Activated CD4-positive, alpha-beta memory T cell treated with anti-CD3 and anti-CD28 coated beads for 36 hours (primary cell): ENCODE results near the gene SPEM3. TPM values are rescaled to one million over a fixed set of nuclear protein-coding genes. Genes with fewer than 3 reads are reported as not detected.

Experiments used
- CTCF ChIA-PET: fragments of 350-600 bp; sonication (Branson Sonifier 250); formaldehyde crosslinking; loops from one replicate; lab custom pipeline; 2021; ENCODE audit warnings: antibody characterized with exemption, inconsistent platforms; lab: Charles Lee
- POLR2A ChIA-PET: fragments of 350-600 bp; sonication (Branson Sonifier 250); formaldehyde crosslinking; loops from one replicate; lab custom pipeline; 2021; ENCODE audit warnings: antibody characterized with exemption; lab: Charles Lee
- DNase-seq: peaks from one replicate; pipeline ENCODE4 v3.0.0-alpha.2; 2020
- H3K27ac Mint-ChIP-seq: one replicate; pipeline ENCODE4 v1.8.0; 2021; ENCODE audit warnings: mixed read lengths
- H3K27me3 Mint-ChIP-seq: one replicate; pipeline ENCODE4 v1.8.0; 2021; ENCODE audit warnings: mixed read lengths
- H3K36me3 Mint-ChIP-seq: one replicate; pipeline ENCODE4 v1.8.0; 2021; ENCODE audit warnings: mixed read lengths
- H3K4me1 Mint-ChIP-seq: one replicate; pipeline ENCODE4 v1.8.0; 2021; ENCODE audit warnings: low read depth, mixed read lengths
- H3K4me3 Mint-ChIP-seq: one replicate; pipeline ENCODE4 v1.8.0; 2021; ENCODE audit warnings: mild to moderate bottlenecking, mixed read lengths
- H3K9me3 Mint-ChIP-seq: one replicate; pipeline ENCODE4 v1.8.0; 2021; ENCODE audit warnings: mixed read lengths
- intact Hi-C: fragments of 100-400 bp; cut with micrococcal nuclease; formaldehyde crosslinking; loops from one replicate; pipeline ENCODE4 v1.15.1; 2023
- total RNA-seq, 2 experiments: library from RNA; stranded (reverse); gene quantifications; one replicate each; pipeline ENCODE4 v1.2.3, GENCODE V29; 2021

SPEM3 gene
- total RNA-seq, 2 experiments from 2014 or later = not detected

- Mint-ChIP-seq H3K27ac (peak overlapping the region; percentile 92), H3K4me3 (peak overlapping the region; percentile 97), H3K27me3 (no peaks in the 10 kb centered on the region), H3K9me3 (no peaks in the 10 kb centered on the region), H3K36me3 (no peaks in the 10 kb centered on the region), H3K4me1 (peaks cover 23% of the 10 kb centered on the region)
- ChIA-PET POLR2A (interaction anchor here (0.7 to 1.5 kb wide), 7 partner anchors 10 to 282 kb away, joined by 3 to 8 read pairs (median 3); partner anchors contain the start of genes PLSCR3, TP53 and WRAP53), CTCF (interaction anchor here (0.8 to 3.0 kb wide), 6 partner anchors 21 to 430 kb away, joined by 3 to 25 read pairs (median 4); partner anchors contain the start of genes SENP3 and TP53)
- DNase-seq = peak; percentile 78
- intact Hi-C loops = loop anchor here (1.0 to 5.0 kb wide), 7 partner anchors 11 to 283 kb away; partner anchors contain the start of genes EIF5A, PLSCR3, POLR2A and TMEM102
These were observed 23.8 kb upstream of the SPEM3 start for GRCh38 chr17:7404737-7405349.

- H3K4me1 Mint-ChIP-seq = peaks cover 23% of the 10 kb centered on the region
- no peak overlapping the region for H3K27ac Mint-ChIP-seq
- no peaks in the 10 kb centered on the region for H3K36me3 Mint-ChIP-seq
- intact Hi-C loops = loop anchor here (2.0 kb wide), 1 partner anchor 55 kb away; no protein-coding TSS in a partner anchor
- no peaks in the 10 kb centered on the region for H3K9me3 Mint-ChIP-seq
- ChIA-PET CTCF (interaction anchor here (1.0 kb wide), 1 partner anchor 31 kb away, joined by 6 read pairs; no protein-coding TSS in a partner anchor), POLR2A (interaction anchor here (1.2 kb wide), 1 partner anchor 11 kb away, joined by 3 read pairs; the partner anchor contains the start of gene PLSCR3)
- H3K4me3 Mint-ChIP-seq = peak overlapping the region; percentile 76
- no peak for DNase-seq
- no peaks in the 10 kb centered on the region for H3K27me3 Mint-ChIP-seq
These were observed 23.1 kb upstream of the SPEM3 start for GRCh38 chr17:7405350-7406234.

- Mint-ChIP-seq H3K27me3 (no peaks in the 10 kb centered on the region), H3K4me1 (peaks cover 23% of the 10 kb centered on the region), H3K27ac (no peak overlapping the region), H3K36me3 (no peaks in the 10 kb centered on the region), H3K4me3 (no peak overlapping the region), H3K9me3 (no peaks in the 10 kb centered on the region)
- ChIA-PET POLR2A (interaction anchor here (1.2 kb wide), 1 partner anchor 12 kb away, joined by 3 read pairs; the partner anchor contains the start of gene PLSCR3), CTCF (interaction anchor here (1.0 kb wide), 1 partner anchor 31 kb away, joined by 6 read pairs; no protein-coding TSS in a partner anchor)
- DNase-seq = no peak
- intact Hi-C loops = no loop called here
These were observed 22.3 kb upstream of the SPEM3 start for GRCh38 chr17:7406235-7406825.

GRCh38 chr17:7407082-7407481 is 21.6 kb upstream of the SPEM3 start:
- Mint-ChIP-seq H3K4me1 (peaks cover 21% of the 10 kb centered on the region), H3K27ac (no peak overlapping the region), H3K4me3 (no peak overlapping the region), H3K36me3 (no peaks in the 10 kb centered on the region), H3K27me3 (no peaks in the 10 kb centered on the region), H3K9me3 (no peaks in the 10 kb centered on the region)
- intact Hi-C loops = no loop called here
- CTCF ChIA-PET = interaction anchor here (1.0 to 1.5 kb wide), 2 partner anchors 30 to 51 kb away, joined by 3 to 6 read pairs; no protein-coding TSS in a partner anchor
- DNase-seq = no peak
- POLR2A ChIA-PET = no interaction called here

- no peak for DNase-seq
- intact Hi-C loops = no loop called here
- Mint-ChIP-seq H3K36me3 (no peaks in the 10 kb centered on the region), H3K4me1 (peaks cover 21% of the 10 kb centered on the region), H3K4me3 (peak within 1 kb of the TSS; percentile 20), H3K27ac (no peak within 1 kb of the TSS), H3K9me3 (no peaks in the 10 kb centered on the region), H3K27me3 (no peaks in the 10 kb centered on the region)
- CTCF ChIA-PET = interaction anchor here (1.5 kb wide), 1 partner anchor 52 kb away, joined by 3 read pairs; no protein-coding TSS in a partner anchor
- POLR2A ChIA-PET = no interaction called here
These were observed 21.0 kb upstream of the SPEM3 start, which contains the start of gene NLGN2 for GRCh38 chr17:7407485-7408251. Gene NLGN2, plus strand, starts transcription at chr17:7407845. Its CDS starts 411 bp downstream, at chr17:7408256.

- Mint-ChIP-seq H3K9me3 (no peaks in the 10 kb centered on the region), H3K27me3 (no peaks in the 10 kb centered on the region), H3K27ac (no peak overlapping the region), H3K4me3 (no peak overlapping the region), H3K4me1 (peaks cover 15% of the 10 kb centered on the region), H3K36me3 (no peaks in the 10 kb centered on the region)
- CTCF ChIA-PET = interaction anchor here (1.5 kb wide), 1 partner anchor 52 kb away, joined by 3 read pairs; no protein-coding TSS in a partner anchor
- intact Hi-C loops = no loop called here
- POLR2A ChIA-PET = no interaction called here
- DNase-seq = peak; percentile 53
These were observed 20.4 kb upstream of the SPEM3 start for GRCh38 chr17:7408252-7408727.

- H3K4me1 Mint-ChIP-seq = peaks cover 15% of the 10 kb centered on the region
- no peak overlapping the region for H3K27ac Mint-ChIP-seq
- no peaks in the 10 kb centered on the region for H3K27me3 Mint-ChIP-seq
- intact Hi-C loops = no loop called here
- no peaks in the 10 kb centered on the region for H3K36me3 Mint-ChIP-seq
- ChIA-PET CTCF (no interaction called here), POLR2A (no interaction called here)
- DNase-seq = no peak
- H3K4me3 Mint-ChIP-seq = no peak overlapping the region
- no peaks in the 10 kb centered on the region for H3K9me3 Mint-ChIP-seq
These were observed 19.8 kb upstream of the SPEM3 start for GRCh38 chr17:7408863-7409262.

- H3K36me3 Mint-ChIP-seq = no peaks in the 10 kb centered on the region
- POLR2A ChIA-PET = no interaction called here
- H3K4me3 Mint-ChIP-seq = no peak overlapping the region
- H3K27me3 Mint-ChIP-seq = no peaks in the 10 kb centered on the region
- intact Hi-C loops = no loop called here
- DNase-seq = no peak
- CTCF ChIA-PET = no interaction called here
- no peak overlapping the region for H3K27ac Mint-ChIP-seq
- peaks cover 15% of the 10 kb centered on the region for H3K4me1 Mint-ChIP-seq
- H3K9me3 Mint-ChIP-seq = no peaks in the 10 kb centered on the region
These were observed 18.9 kb upstream of the SPEM3 start for GRCh38 chr17:7409716-7410115.

GRCh38 chr17:7410634-7411426 is 17.8 kb upstream of the SPEM3 start:
- no peak for DNase-seq
- Mint-ChIP-seq H3K27me3 (no peaks in the 10 kb centered on the region), H3K4me1 (peaks cover 9% of the 10 kb centered on the region), H3K36me3 (no peaks in the 10 kb centered on the region), H3K9me3 (no peaks in the 10 kb centered on the region), H3K4me3 (no peak overlapping the region), H3K27ac (no peak overlapping the region)
- POLR2A ChIA-PET = no interaction called here
- CTCF ChIA-PET = no interaction called here
- intact Hi-C loops = no loop called here

- H3K27me3 Mint-ChIP-seq = no peaks in the 10 kb centered on the region
- H3K36me3 Mint-ChIP-seq = no peaks in the 10 kb centered on the region
- intact Hi-C loops = no loop called here
- no peak for DNase-seq
- ChIA-PET CTCF (no interaction called here), POLR2A (no interaction called here)
- no peak overlapping the region for H3K4me3 Mint-ChIP-seq
- H3K27ac Mint-ChIP-seq = no peak overlapping the region
- no peaks in the 10 kb centered on the region for H3K9me3 Mint-ChIP-seq
- H3K4me1 Mint-ChIP-seq = peaks cover 5% of the 10 kb centered on the region
These were observed 17.3 kb upstream of the SPEM3 start for GRCh38 chr17:7411427-7411750.
